ENCODE results near the gene EFHC1. TPM values are rescaled to one million over a fixed set of nuclear protein-coding genes. Genes with fewer than 3 reads are reported as not detected.

EFHC1 gene
- total RNA-seq, 1 donor from 2014 or later, result 54.9 TPM

DNA sequence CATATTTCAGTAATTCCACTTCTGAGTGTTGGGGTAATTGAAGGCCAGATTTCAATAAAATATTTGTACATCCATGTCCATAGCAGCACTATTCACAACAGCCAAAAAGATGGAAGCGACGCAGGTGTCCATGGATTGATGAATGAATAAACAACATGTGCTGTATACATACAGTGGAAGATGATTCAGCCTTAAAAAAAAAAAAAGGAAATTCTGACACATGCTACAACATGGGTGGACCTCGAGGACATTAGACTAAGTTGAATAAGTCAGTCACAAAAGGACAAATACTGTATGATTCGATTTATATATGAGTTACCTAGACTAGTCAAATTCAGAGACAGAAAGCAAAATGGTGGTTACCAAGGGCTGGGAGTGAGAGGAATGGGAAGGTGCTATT, 99.5 kb downstream of the EFHC1 start:
- TF ChIP-seq, protein P1, sequence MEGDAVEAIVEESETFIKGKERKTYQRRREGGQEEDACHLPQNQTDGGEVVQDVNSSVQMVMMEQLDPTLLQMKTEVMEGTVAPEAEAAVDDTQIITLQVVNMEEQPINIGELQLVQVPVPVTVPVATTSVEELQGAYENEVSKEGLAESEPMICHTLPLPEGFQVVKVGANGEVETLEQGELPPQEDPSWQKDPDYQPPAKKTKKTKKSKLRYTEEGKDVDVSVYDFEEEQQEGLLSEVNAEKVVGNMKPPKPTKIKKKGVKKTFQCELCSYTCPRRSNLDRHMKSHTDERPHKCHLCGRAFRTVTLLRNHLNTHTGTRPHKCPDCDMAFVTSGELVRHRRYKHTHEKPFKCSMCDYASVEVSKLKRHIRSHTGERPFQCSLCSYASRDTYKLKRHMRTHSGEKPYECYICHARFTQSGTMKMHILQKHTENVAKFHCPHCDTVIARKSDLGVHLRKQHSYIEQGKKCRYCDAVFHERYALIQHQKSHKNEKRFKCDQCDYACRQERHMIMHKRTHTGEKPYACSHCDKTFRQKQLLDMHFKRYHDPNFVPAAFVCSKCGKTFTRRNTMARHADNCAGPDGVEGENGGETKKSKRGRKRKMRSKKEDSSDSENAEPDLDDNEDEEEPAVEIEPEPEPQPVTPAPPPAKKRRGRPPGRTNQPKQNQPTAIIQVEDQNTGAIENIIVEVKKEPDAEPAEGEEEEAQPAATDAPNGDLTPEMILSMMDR (conservative IDR thresholded peaks at IDR 0.05), result no peak
- Mint-ChIP-seq H3K27ac (no peak overlapping the region), H3K27me3 (no peaks in the 10 kb centered on the region), H3K4me3 (no peak overlapping the region), H3K9me3 (no peaks in the 10 kb centered on the region), H3K36me3 (peaks cover 24% of the 10 kb centered on the region), H3K4me1 (ENCODE audit: unreplicated experiment) (peaks cover 39% of the 10 kb centered on the region)
- DNase-seq (ENCODE audit: extremely low spot score, unreplicated experiment), result no peak

- H3K4me3 Mint-ChIP-seq, result no peak overlapping the region
- TF ChIP-seq, protein P1 (conservative IDR thresholded peaks at IDR 0.05), result no peak
- peaks cover 30% of the 10 kb centered on the region for H3K4me1 Mint-ChIP-seq (ENCODE audit: unreplicated experiment)
- peak overlapping the region; percentile 15 for H3K27ac Mint-ChIP-seq
- no peak for DNase-seq (ENCODE audit: extremely low spot score, unreplicated experiment)
- no peaks in the 10 kb centered on the region for H3K9me3 Mint-ChIP-seq
- H3K27me3 Mint-ChIP-seq, result no peaks in the 10 kb centered on the region
- peaks cover 11% of the 10 kb centered on the region for H3K36me3 Mint-ChIP-seq
Observed at GRCh38 chr6:52522151-52522626, 102.0 kb downstream of the EFHC1 start.

DNA sequence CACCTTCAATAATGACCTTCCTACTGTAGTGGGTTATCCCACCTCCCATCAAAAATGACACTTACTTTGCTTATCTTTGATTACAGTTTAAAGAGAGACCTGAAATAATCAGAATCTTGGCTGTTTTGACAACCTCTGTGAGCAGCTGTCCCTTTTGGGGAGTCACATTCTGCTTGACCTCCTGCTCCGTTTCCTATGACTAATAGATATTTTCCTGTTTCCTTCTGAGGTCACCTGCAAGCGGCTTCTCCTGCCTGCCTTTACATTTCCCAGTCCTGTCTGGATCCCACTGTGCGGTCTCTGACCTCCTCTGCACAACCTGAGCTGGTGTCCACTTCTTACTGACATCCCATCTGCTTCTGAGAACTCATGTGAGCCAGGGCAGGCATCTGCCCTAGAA, 102.5 kb downstream of the EFHC1 start:
- Mint-ChIP-seq H3K4me1 (ENCODE audit: unreplicated experiment) (peaks cover 29% of the 10 kb centered on the region), H3K9me3 (no peaks in the 10 kb centered on the region), H3K4me3 (no peak overlapping the region)

DNA sequence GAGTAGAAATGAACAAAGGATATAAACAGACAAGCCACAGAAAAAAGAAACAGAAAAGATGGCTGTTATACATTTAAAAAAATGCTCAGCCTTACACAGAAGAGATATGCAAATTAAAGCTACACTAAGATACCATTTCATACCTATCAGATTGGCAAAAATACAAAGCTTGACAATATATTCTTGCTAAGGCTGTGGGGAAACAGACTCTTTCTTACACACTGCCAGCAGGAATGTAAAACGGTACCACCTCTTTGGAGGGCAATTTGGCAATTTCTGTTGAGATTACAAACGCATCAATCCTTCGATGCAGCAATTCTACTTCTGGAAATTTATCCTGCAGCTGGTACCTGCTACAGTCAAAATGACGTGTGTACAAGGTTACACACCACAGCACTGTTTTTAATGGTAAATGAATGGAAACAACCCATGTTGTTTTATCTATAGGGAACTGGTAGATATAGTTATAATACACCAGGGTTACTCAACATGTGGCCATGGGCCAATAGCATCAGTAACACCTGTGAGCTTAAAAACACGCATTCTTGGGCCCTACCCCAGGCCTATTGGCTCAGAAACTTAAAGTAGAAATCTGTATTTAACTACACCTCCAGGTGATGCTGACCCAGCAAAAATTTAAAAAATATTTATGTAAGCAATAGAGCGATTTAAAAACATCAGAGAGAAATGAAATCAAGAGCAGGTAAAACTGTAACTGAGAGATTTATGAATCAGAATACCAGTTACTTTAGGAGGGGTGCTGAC, 103.4 kb downstream of the EFHC1 start:
- Mint-ChIP-seq H3K27me3 (no peaks in the 10 kb centered on the region), H3K4me3 (no peak overlapping the region), H3K36me3 (peaks cover 7% of the 10 kb centered on the region), H3K27ac (no peak overlapping the region), H3K4me1 (ENCODE audit: unreplicated experiment) (peaks cover 20% of the 10 kb centered on the region), H3K9me3 (no peaks in the 10 kb centered on the region)
- TF ChIP-seq, protein P1 (conservative IDR thresholded peaks at IDR 0.05), result no peak
- DNase-seq (ENCODE audit: extremely low spot score, unreplicated experiment), result no peak

More for the DNA sequence above, 102.5 kb downstream of the EFHC1 start:
- Mint-ChIP-seq H3K36me3 (peaks cover 11% of the 10 kb centered on the region), H3K27ac (peak overlapping the region; percentile 15), H3K27me3 (no peaks in the 10 kb centered on the region)
- TF ChIP-seq, protein P1 (conservative IDR thresholded peaks at IDR 0.05), result no peak
- DNase-seq (ENCODE audit: extremely low spot score, unreplicated experiment), result no peak

DNA sequence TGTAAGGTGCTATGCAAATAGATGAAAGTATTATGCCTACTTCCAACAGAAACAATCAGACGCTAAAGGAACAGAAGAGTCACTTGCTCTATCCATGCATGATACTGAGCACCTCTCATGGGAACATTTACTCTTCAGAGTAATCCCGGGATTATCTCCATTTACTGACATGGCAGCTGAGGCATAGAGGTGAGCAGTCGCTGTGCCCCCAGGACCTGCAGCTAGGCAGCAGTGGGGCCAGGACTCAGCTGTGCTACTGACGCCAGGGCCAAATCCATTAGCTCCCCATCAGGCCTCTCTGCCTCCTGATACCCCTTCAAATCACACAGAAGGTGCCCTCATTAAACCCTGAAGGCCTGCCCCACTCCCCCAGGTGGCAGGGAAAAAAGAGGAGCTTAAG, 104.8 kb downstream of the EFHC1 start:
- H3K27ac Mint-ChIP-seq, result no peak overlapping the region
- H3K9me3 Mint-ChIP-seq, result no peaks in the 10 kb centered on the region
- no peak overlapping the region for H3K4me3 Mint-ChIP-seq
- H3K27me3 Mint-ChIP-seq, result no peaks in the 10 kb centered on the region
- H3K4me1 Mint-ChIP-seq (ENCODE audit: unreplicated experiment), result peaks cover 16% of the 10 kb centered on the region
- no peak for DNase-seq (ENCODE audit: extremely low spot score, unreplicated experiment)
- peaks cover 3% of the 10 kb centered on the region for H3K36me3 Mint-ChIP-seq
- TF ChIP-seq, protein P1 (conservative IDR thresholded peaks at IDR 0.05), result no peak
